HEK293 (cell line): ENCODE data around the gene AGAP3.

Experiments used
- CTCF ChIA-PET: fragments of 350-600 bp; formaldehyde crosslinking; extraction: SDS; loops from one replicate; lab custom pipeline; 2021; ENCODE audit warnings: antibody characterized with exemption; lab: Yijun Ruan, JAX
- POLR2A ChIA-PET: fragments of 300-600 bp; formaldehyde crosslinking; extraction: SDS; loops from one replicate; lab custom pipeline; 2020; ENCODE audit warnings: antibody characterized with exemption, inconsistent platforms; lab: Yijun Ruan, JAX
- H3K27ac ChIP-seq: fragments of 200-500 bp; sonication (Bioruptor generic); 2 replicates; pipeline ENCODE4 v1.5.1; 2014; ENCODE audit warnings: low read depth, low read length, control low read depth, inconsistent platforms; ENCODE audit errors: extremely low read depth
- H3K36me3 ChIP-seq, 2 experiments: fragments of 200-500 bp in 1 of 2; sonication (Bioruptor generic) in 1 of 2; 1 replicate in 1 of 2; 2 replicates in 1 of 2; pipeline ENCODE4 v1.5.1; 2014 to 2017; ENCODE audit warnings: inconsistent platforms in 2 of 2, low read length in 2 of 2; ENCODE audit not compliant: control insufficient read depth in 2 of 2, insufficient read depth in 1 of 2
- H3K4me1 ChIP-seq: fragments of 200-500 bp; sonication (Bioruptor generic); 2 replicates; pipeline ENCODE4 v1.5.1; 2014; ENCODE audit warnings: mild to moderate bottlenecking, low read length, inconsistent platforms; ENCODE audit not compliant: control insufficient read depth, insufficient read depth
- H3K4me3 ChIP-seq: 2 replicates; pipeline ENCODE4 v1.5.1; 2011; ENCODE audit warnings: low read depth, mild to moderate bottlenecking, control low read depth, low read length, moderate library complexity
- H3K9me3 ChIP-seq: fragments of 200-500 bp; sonication (Bioruptor generic); 2 replicates; pipeline ENCODE4 v1.5.1; 2014; ENCODE audit warnings: low read depth, low read length, inconsistent platforms; ENCODE audit not compliant: control insufficient read depth, insufficient read depth
- EGR2 ChIP-seq: fragments of 450-650 bp; formaldehyde crosslinking; IDR thresholded peaks from 2 replicates; pipeline ENCODE4 v1.5.1; 2016; ENCODE audit warnings: low read depth, missing biosample characterization, missing genetic modification characterization
- KLF7 ChIP-seq: fragments of 450-650 bp; formaldehyde crosslinking; IDR thresholded peaks from 2 replicates; pipeline ENCODE4 v1.5.1; 2016; ENCODE audit warnings: missing biosample characterization, missing genetic modification characterization, borderline replicate concordance
- KLF8 ChIP-seq: fragments of 450-650 bp; formaldehyde crosslinking; IDR thresholded peaks from 2 replicates; pipeline ENCODE4 v1.5.1; 2016; ENCODE audit warnings: missing biosample characterization, missing genetic modification characterization
- MYNN ChIP-seq: fragments of 450-650 bp; formaldehyde crosslinking; IDR thresholded peaks from 2 replicates; pipeline ENCODE4 v1.5.1; 2016; ENCODE audit warnings: missing biosample characterization, missing genetic modification characterization, borderline replicate concordance
- MZF1 ChIP-seq: fragments of 450-650 bp; formaldehyde crosslinking; IDR thresholded peaks from 2 replicates; pipeline ENCODE4 v1.5.1; 2017; ENCODE audit warnings: missing biosample characterization, missing genetic modification characterization, borderline replicate concordance
- ZBTB8A ChIP-seq: fragments of 450-650 bp; formaldehyde crosslinking; IDR thresholded peaks from 2 replicates; pipeline ENCODE4 v1.5.1; 2016; ENCODE audit warnings: missing biosample characterization, missing genetic modification characterization
- ZFHX2 ChIP-seq: fragments of 450-650 bp; formaldehyde crosslinking; conservative IDR thresholded peaks from 2 replicates; pipeline ENCODE4 v1.5.1; 2016; ENCODE audit warnings: missing biosample characterization, missing genetic modification characterization
- ZNF211 ChIP-seq: fragments of 450-650 bp; formaldehyde crosslinking; IDR thresholded peaks from 2 replicates; pipeline ENCODE4 v1.5.1; 2016; ENCODE audit warnings: low read depth, missing biosample characterization, missing genetic modification characterization
- ZNF23 ChIP-seq: fragments of 450-650 bp; formaldehyde crosslinking; IDR thresholded peaks from 2 replicates; pipeline ENCODE4 v1.5.1; 2016; ENCODE audit warnings: missing biosample characterization, missing genetic modification characterization, borderline replicate concordance
- ZNF416 ChIP-seq: fragments of 450-650 bp; formaldehyde crosslinking; IDR thresholded peaks from 2 replicates; pipeline ENCODE4 v1.5.1; 2016; ENCODE audit warnings: missing biosample characterization, missing genetic modification characterization
- ZNF529 ChIP-seq: fragments of 450-650 bp; formaldehyde crosslinking; IDR thresholded peaks from 2 replicates; pipeline ENCODE4 v1.5.1; 2017; ENCODE audit warnings: missing genetic modification characterization, missing biosample characterization; ENCODE audit not compliant: insufficient replicate concordance
- ZNF558 ChIP-seq: fragments of 450-650 bp; formaldehyde crosslinking; IDR thresholded peaks from 2 replicates; pipeline ENCODE4 v1.5.1; 2016; ENCODE audit warnings: missing biosample characterization, missing genetic modification characterization
- ZNF600 ChIP-seq: fragments of 450-650 bp; formaldehyde crosslinking; IDR thresholded peaks from 2 replicates; pipeline ENCODE4 v1.5.1; 2016; ENCODE audit warnings: missing biosample characterization, missing genetic modification characterization
- ZNF768 ChIP-seq: fragments of 450-650 bp; formaldehyde crosslinking; IDR thresholded peaks from 2 replicates; pipeline ENCODE4 v1.5.1; 2018; ENCODE audit warnings: missing biosample characterization, mild to moderate bottlenecking, missing genetic modification characterization
- TF ChIP-seq, protein P1 (sequence below): sonication (generic); formaldehyde crosslinking; IDR thresholded peaks from 2 replicates; pipeline ENCODE4 v1.8.1; 2022; ENCODE audit warnings: mild to moderate bottlenecking, moderate library complexity, missing genetic modification reagents
- TF ChIP-seq, protein P2 (sequence below): fragments of 450-650 bp; formaldehyde crosslinking; IDR thresholded peaks from 2 replicates; pipeline ENCODE4 v1.5.1; 2016; ENCODE audit warnings: missing biosample characterization, missing genetic modification characterization
- TF ChIP-seq, protein P3 (sequence below): fragments of 450-650 bp; formaldehyde crosslinking; IDR thresholded peaks from 2 replicates; pipeline ENCODE4 v1.5.1; 2016; ENCODE audit warnings: missing biosample characterization, missing genetic modification characterization
- TF ChIP-seq, protein P4 (sequence below): fragments of 450-650 bp; formaldehyde crosslinking; IDR thresholded peaks from 2 replicates; pipeline ENCODE4; 2016; ENCODE audit warnings: missing biosample characterization, missing genetic modification characterization
- TF ChIP-seq, protein P5 (sequence below): fragments of 450-650 bp; formaldehyde crosslinking; IDR thresholded peaks from 2 replicates; pipeline ENCODE4 v1.5.1; 2017; ENCODE audit warnings: missing biosample characterization, missing genetic modification characterization

The AGAP3 gene

DNA sequence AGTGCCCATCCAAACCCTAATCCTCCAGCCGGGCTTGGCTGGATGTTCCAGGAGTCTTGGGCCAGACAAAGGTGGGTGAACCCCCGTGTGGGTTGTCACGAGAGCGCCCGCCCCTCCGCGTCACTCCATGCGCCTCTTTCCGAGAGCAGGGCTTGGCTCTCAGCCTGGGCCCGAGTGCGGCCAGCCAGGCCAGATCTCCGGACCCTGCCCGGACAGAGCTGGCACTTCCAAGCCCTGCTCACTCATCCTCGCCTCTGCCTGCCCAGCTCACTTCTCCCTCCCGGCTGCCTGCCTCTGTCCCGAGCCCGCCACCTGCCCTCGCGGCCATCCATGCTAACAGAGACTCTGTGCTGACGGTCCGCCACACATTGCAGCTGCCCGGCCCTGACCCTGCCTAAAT, 34.6 kb downstream of the AGAP3 start:
- Histone ChIP-seq H3K9me3 (no peaks in the 10 kb centered on the region), H3K4me1 (no peaks in the 10 kb centered on the region), H3K4me3 (no peak overlapping the region), H3K36me3 (peaks cover 0 to 96% of the 10 kb centered on the region in 2 experiments; a peak in 1 of 3 replicates), H3K27ac (no peak overlapping the region)
- TF ChIP-seq ZNF768 (no peak), ZNF600 (peak; percentile 60), ZNF558 (tag by site-specific recombination) (no peak), ZNF416 (tag by site-specific recombination) (no peak)
- TF ChIP-seq, protein P1, sequence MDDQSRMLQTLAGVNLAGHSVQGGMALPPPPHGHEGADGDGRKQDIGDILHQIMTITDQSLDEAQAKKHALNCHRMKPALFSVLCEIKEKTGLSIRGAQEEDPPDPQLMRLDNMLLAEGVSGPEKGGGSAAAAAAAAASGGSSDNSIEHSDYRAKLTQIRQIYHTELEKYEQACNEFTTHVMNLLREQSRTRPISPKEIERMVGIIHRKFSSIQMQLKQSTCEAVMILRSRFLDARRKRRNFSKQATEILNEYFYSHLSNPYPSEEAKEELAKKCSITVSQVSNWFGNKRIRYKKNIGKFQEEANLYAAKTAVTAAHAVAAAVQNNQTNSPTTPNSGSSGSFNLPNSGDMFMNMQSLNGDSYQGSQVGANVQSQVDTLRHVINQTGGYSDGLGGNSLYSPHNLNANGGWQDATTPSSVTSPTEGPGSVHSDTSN: no peak
- ChIA-PET CTCF (interaction anchor here (0.6 to 1.5 kb wide), 4 partner anchors 9 to 103 kb away, joined by 3 to 4 read pairs (median 4); no protein-coding TSS in a partner anchor), POLR2A (no interaction called here)

DNA sequence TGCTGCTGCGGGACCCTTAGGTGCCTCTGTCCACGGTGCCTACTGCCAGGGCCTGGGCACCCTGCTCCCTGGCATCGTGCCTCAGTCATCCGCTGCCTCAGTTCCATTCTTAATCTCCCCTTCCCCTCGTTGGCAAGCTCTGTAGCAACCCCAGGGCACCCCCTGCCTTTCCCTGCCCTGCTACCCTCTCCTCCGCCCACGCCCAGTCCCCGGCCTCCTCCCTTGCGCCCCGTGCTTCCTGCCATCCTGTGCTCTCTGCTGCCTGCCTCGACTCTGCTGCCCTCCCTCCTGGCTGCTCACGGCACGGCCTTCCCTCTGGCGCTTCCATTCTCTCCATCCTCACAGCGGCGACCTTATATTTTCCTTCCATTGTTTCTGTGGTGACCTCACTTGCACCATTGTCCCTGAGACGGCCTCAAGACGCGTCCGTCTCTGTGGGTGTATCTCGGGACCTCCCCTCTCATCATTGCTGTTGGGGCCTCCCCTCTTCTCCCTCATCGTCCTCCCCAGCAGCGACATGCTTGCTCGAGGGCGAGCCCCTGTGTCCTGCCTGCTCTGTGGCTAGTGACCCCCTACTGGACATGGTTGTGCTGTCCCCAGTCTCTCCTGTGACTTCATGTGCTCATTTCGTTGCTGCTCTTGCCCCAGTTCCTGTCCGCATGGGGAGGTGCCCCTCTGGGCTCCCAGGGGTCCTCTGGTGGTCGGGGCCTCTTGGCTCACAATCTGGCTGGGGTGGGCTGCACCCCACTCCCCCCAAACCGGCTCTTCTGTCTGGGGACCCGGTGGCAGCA, 35.3 kb downstream of the AGAP3 start:
- Histone ChIP-seq H3K27ac (no peak overlapping the region), H3K4me3 (no peak overlapping the region), H3K4me1 (no peaks in the 10 kb centered on the region), H3K36me3 (peaks cover 0 to 91% of the 10 kb centered on the region in 2 experiments; a peak in 1 of 3 replicates), H3K9me3 (no peaks in the 10 kb centered on the region)
- ChIA-PET CTCF (interaction anchor here (0.9 to 1.5 kb wide), 2 partner anchors 46 to 55 kb away, joined by 3 read pairs; partner anchors contain the start of gene GBX1), POLR2A (no interaction called here)
- no peak for TF ChIP-seq ZBTB8A
- TF ChIP-seq ZFHX2 (tag by site-specific recombination): peak; percentile 39
- TF ChIP-seq MYNN (tag by site-specific recombination): no peak
- TF ChIP-seq KLF8 (tag by site-specific recombination): no peak
- no peak for TF ChIP-seq KLF7
- TF ChIP-seq, protein P2, sequence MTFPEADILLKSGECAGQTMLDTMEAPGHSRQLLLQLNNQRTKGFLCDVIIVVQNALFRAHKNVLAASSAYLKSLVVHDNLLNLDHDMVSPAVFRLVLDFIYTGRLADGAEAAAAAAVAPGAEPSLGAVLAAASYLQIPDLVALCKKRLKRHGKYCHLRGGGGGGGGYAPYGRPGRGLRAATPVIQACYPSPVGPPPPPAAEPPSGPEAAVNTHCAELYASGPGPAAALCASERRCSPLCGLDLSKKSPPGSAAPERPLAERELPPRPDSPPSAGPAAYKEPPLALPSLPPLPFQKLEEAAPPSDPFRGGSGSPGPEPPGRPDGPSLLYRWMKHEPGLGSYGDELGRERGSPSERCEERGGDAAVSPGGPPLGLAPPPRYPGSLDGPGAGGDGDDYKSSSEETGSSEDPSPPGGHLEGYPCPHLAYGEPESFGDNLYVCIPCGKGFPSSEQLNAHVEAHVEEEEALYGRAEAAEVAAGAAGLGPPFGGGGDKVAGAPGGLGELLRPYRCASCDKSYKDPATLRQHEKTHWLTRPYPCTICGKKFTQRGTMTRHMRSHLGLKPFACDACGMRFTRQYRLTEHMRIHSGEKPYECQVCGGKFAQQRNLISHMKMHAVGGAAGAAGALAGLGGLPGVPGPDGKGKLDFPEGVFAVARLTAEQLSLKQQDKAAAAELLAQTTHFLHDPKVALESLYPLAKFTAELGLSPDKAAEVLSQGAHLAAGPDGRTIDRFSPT: peak; percentile 17; the same call in 1 of the 2 replicates
- TF ChIP-seq, protein P3, sequence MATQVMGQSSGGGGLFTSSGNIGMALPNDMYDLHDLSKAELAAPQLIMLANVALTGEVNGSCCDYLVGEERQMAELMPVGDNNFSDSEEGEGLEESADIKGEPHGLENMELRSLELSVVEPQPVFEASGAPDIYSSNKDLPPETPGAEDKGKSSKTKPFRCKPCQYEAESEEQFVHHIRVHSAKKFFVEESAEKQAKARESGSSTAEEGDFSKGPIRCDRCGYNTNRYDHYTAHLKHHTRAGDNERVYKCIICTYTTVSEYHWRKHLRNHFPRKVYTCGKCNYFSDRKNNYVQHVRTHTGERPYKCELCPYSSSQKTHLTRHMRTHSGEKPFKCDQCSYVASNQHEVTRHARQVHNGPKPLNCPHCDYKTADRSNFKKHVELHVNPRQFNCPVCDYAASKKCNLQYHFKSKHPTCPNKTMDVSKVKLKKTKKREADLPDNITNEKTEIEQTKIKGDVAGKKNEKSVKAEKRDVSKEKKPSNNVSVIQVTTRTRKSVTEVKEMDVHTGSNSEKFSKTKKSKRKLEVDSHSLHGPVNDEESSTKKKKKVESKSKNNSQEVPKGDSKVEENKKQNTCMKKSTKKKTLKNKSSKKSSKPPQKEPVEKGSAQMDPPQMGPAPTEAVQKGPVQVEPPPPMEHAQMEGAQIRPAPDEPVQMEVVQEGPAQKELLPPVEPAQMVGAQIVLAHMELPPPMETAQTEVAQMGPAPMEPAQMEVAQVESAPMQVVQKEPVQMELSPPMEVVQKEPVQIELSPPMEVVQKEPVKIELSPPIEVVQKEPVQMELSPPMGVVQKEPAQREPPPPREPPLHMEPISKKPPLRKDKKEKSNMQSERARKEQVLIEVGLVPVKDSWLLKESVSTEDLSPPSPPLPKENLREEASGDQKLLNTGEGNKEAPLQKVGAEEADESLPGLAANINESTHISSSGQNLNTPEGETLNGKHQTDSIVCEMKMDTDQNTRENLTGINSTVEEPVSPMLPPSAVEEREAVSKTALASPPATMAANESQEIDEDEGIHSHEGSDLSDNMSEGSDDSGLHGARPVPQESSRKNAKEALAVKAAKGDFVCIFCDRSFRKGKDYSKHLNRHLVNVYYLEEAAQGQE (tag by site-specific recombination): peak; percentile 61
- TF ChIP-seq, protein P4, sequence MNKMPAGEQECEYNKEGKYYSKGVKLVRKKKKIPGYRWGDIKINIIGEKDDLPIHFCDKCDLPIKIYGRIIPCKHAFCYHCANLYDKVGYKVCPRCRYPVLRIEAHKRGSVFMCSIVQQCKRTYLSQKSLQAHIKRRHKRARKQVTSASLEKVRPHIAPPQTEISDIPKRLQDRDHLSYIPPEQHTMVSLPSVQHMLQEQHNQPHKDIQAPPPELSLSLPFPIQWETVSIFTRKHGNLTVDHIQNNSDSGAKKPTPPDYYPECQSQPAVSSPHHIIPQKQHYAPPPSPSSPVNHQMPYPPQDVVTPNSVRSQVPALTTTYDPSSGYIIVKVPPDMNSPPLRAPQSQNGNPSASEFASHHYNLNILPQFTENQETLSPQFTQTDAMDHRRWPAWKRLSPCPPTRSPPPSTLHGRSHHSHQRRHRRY (tag by site-specific recombination): no peak
- TF ChIP-seq MZF1 (tag by site-specific recombination): no peak
- TF ChIP-seq EGR2 (tag by site-specific recombination): 0 out of 2 replicates have a peak, but pooled peaks have one; percentile 21
- no peak for TF ChIP-seq ZNF211
- no peak for TF ChIP-seq ZNF23 (tag by site-specific recombination)
- no peak for TF ChIP-seq ZNF558 (tag by site-specific recombination)
- no peak for TF ChIP-seq ZNF529 (tag by site-specific recombination)
- TF ChIP-seq, protein P5, sequence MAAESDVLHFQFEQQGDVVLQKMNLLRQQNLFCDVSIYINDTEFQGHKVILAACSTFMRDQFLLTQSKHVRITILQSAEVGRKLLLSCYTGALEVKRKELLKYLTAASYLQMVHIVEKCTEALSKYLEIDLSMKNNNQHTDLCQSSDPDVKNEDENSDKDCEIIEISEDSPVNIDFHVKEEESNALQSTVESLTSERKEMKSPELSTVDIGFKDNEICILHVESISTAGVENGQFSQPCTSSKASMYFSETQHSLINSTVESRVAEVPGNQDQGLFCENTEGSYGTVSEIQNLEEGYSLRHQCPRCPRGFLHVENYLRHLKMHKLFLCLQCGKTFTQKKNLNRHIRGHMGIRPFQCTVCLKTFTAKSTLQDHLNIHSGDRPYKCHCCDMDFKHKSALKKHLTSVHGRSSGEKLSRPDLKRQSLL: no peak
